Endometrial microvascular endothelial cells (primary cell): ENCODE results near the gene CASP8AP2. TPM values are rescaled to one million over a fixed set of nuclear protein-coding genes. Genes with fewer than 3 reads are reported as not detected.
"Not testable (repeated sequence)": the region's sequence is repeated elsewhere in the genome, so short reads cannot be mapped to it uniquely, and the experiment has no call there.

Experiments used
- in situ Hi-C: cut with HindIII; loops from 2 replicates; pipeline ENCODE4 v1.10.0; 2017; ENCODE audit warnings: low sequenced_read_pairs, low pct_unique_long_range_greater_than_20kb; ENCODE audit errors: inconsistent ontology term
- total RNA-seq: library from RNA; depleted of rRNA; stranded (reverse); fragments of >200 nt; gene quantifications from one replicate; pipeline ENCODE4 v1.2.3, GENCODE V29; 2015; ENCODE audit errors: inconsistent ontology term

Gene CASP8AP2
- total RNA-seq, 1 donor from 2014 or later: 7.3 TPM

DNA sequence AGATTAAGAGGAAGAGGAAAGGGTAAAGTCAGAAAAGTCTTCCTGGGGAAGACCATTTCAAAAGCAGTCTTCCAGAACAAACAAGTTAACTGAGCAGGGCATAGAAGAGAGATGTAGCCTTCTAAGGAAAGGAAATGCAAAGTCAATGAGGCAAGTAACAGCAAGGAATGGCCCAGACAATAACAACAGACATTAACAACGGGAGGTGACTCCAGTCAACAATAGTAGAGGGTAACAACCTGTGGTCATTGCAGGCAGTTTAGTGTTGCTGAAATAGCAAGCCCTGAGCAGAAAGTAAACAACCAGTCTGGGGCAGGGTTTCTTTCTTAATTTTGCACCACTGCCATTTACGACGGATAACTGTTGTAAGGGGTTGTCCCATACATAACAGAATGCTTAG is 12.2 kb upstream of the CASP8AP2 start:
- in situ Hi-C loops: no loop called here

DNA sequence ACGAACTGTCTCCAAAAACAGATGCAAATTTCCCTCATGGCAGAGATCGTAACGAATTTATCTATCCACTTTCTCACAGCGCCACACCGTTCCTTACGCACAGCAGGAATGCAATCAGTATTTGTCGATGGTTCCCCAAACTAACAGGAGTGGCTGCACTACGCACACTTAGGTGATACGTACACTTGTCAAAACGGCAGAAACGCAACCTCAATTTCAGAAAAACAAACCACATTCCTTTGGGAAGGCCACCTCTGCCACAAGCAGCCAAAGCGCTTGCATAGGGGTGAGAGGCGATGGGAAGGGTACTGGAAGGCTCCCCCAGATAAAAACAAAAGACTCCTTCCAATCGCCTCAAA is 10.7 kb upstream of the CASP8AP2 start:
- in situ Hi-C loops: no loop called here

GRCh38 chr6:89819336-89820130 is 10.1 kb upstream of the CASP8AP2 start, which contains the start of gene MDN1:
Gene MDN1 (minus strand): TSS chr6:89819794. CDS start chr6:89819607, 187 bp downstream.
- in situ Hi-C loops: no loop called here

DNA sequence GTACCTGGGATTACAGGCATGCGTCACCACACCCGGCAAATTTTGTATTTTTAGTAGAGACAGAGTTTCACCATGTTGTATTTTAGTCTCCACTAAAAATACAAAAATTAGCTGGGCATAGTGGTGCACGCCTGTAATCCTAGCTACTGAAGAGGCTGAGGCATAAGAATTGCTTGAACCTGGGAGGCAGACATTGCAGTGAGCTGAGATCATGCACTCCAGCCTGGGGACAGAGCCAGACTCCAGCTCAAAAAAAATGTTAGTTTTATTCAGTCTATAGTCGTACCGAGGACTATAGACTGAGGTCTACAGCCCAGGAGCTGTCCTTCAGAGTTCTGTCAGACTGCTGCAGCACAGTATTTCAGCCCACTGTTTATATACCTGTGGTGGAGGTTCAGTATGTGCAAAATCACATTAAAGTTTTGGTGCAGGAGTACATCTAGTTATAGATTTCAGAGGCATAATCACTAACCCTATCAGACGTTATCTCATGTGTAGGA is 3.6 kb upstream of the CASP8AP2 start:
- in situ Hi-C loops: no loop called here

GRCh38 chr6:89828475-89828987 is 1.1 kb upstream of the CASP8AP2 start:
- in situ Hi-C loops: not testable (repeated sequence)

GRCh38 chr6:89828988-89829471 is 650 bp upstream of the CASP8AP2 start:
- in situ Hi-C loops: no loop called here

DNA sequence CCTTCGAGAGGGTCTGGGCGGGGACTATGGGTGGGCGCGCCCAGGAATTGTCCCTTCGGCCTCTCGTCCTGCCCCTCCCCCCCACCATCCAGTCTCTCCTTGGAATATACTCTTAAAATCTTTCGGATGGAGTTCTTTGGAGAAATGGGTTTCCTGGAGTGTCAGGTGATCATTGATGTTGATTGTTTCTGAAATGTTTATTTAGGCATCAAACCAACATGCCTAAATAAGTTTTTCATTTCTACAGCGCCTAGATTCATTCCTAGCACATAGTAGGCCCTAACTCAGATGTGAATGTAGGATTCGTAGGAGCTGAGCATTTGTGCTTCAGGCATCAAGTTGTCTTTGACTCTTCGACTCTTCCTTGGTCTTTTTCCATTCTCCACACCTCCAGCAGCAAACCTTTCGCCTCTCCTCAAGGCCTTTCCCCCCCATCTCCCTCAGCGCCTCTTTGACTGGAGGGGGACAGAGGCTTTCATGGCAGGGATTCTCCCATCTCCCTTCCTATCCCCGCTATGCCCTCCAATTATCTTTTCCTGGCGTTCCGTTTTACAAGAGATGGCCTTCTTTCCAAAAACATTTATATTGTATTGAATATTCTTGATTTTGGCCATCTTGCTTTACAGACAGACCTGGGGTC is 610 bp downstream of the CASP8AP2 start:
- in situ Hi-C loops: no loop called here

GRCh38 chr6:89834884-89835792 is 5.5 kb downstream of the CASP8AP2 start:
- in situ Hi-C loops: no loop called here

DNA sequence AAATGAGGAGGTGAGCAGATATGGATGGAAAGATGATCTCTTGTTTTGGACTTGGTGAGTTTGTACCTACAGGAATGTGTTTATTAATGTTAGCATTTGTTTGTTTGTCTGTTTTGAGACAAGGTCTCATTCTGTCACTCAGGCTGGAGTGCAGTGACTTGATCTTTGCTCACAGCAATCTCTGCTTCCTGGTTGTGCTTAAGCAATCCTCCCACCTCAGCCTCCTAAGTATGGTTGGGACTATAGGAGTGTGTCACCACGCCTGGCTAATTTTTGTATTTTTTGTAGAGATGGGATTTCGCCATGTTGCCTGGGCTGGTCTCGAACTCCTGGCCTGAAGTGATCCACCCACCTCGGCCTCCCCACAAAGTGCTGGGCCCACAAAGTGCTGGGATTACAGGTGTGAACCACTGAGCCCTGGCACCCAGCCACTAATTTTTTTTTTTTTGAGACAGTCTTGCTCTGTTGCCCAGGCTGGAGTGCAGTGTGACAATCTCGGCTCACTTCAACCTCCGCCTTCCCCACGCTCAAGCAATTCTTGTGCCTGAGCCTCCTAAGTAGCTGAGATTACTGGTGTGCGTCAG is 7.1 kb downstream of the CASP8AP2 start:
- in situ Hi-C loops: no loop called here

GRCh38 chr6:89840538-89840937 is 10.9 kb downstream of the CASP8AP2 start:
- in situ Hi-C loops: no loop called here

- in situ Hi-C loops: no loop called here
These were observed 12.5 kb downstream of the CASP8AP2 start for GRCh38 chr6:89842228-89842627.

DNA sequence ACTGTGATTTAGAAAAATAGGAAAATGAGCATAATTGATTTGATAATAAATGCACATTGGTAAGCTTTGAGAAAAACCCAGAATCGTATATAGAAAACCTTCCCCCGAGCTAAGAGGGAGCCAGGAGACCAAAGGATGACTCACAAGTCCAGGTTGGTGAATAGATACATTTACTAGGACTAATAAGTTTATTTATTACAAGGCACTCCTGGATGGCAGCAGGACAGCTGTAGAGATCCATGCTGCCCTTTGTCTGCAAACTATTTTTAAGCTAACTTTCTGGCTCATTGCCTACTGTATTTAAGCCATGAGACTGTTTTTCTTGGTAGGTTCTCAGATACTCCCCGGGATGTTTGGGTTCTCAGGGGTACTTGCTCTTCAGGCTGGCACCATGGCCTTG is 13.4 kb downstream of the CASP8AP2 start:
- in situ Hi-C loops: no loop called here

- in situ Hi-C loops: not testable (repeated sequence)
These were observed 17.8 kb downstream of the CASP8AP2 start for GRCh38 chr6:89847513-89847912.

DNA sequence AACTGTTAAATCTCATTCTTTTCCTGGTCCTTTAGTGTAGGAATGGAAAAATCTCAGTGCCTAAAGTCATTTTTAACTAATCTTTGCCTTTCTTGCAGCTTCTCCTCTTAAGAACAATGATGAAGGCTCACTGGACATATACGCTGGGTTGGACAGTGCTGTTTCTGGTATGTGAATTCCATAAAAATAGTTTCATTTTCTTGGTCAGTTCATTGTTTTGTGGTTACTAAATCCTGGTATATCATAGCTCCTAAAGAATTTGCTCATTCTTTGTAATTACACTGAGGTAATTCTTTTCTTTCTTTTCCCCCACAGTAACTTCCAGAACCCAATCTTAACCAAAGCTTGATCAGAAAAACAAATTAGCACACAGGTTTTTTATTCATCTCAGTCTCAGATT is 23.4 kb downstream of the CASP8AP2 start:
- in situ Hi-C loops: no loop called here

- in situ Hi-C loops: no loop called here
These were observed 28.4 kb downstream of the CASP8AP2 start for GRCh38 chr6:89858041-89858440.

- in situ Hi-C loops: no loop called here
These were observed 30.1 kb downstream of the CASP8AP2 start for GRCh38 chr6:89859744-89860143.

- in situ Hi-C loops: no loop called here
These were observed 32.6 kb downstream of the CASP8AP2 start for GRCh38 chr6:89862273-89862672.

DNA sequence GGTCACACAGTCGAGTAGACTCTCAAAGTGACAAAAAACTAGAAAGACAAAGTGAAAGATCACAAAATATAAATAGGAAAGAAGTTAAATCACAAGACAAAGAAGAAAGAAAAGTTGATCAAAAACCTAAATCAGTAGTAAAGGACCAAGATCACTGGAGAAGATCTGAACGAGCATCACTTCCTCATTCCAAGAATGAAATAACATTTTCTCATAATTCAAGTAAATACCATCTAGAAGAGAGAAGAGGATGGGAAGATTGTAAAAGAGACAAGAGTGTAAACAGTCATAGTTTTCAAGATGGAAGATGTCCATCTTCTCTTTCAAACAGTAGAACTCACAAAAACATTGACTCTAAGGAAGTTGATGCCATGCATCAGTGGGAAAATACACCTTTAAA is 33.0 kb downstream of the CASP8AP2 start:
- in situ Hi-C loops: no loop called here
